SK-N-SH treated with all-trans-retinoic acid at 6 μM for 48 hours (cell line): ENCODE measurements around the gene PALD1.

Experiments
- ATAC-seq: fragments of 200-7000 bp; cut with Tn5 transposase; 3 replicates; pipeline ENCODE4 v1.9.1; 2020; ENCODE audit warnings: mild to moderate bottlenecking, moderate library complexity
- ARNTL ChIP-seq: fragments of 450-650 bp; formaldehyde crosslinking; IDR thresholded peaks from 2 replicates; pipeline ENCODE4 v1.5.0; 2020; ENCODE audit warnings: low read depth, mild to moderate bottlenecking, moderate library complexity, borderline replicate concordance
- BACH2 ChIP-seq: fragments of 250-450 bp; sonication (Bioruptor Pico); IDR thresholded peaks from 2 replicates; pipeline ENCODE4 v1.9.0; 2021; ENCODE audit warnings: mild to moderate bottlenecking, borderline replicate concordance
- CSDC2 ChIP-seq: fragments of 250-450 bp; sonication (Bioruptor Pico); IDR thresholded peaks from 2 replicates; pipeline ENCODE4 v1.5.0; 2020; ENCODE audit warnings: mild to moderate bottlenecking, moderate library complexity
- CSRNP3 ChIP-seq: fragments of 250-450 bp; sonication (Bioruptor Pico); IDR thresholded peaks from 2 replicates; pipeline ENCODE4 v1.5.1; 2021; ENCODE audit warnings: mild to moderate bottlenecking, moderate library complexity
- ESRRG ChIP-seq: fragments of 250-450 bp; sonication (Bioruptor Pico); IDR thresholded peaks from 2 replicates; pipeline ENCODE4 v1.6.1; 2021; ENCODE audit warnings: mild to moderate bottlenecking
- GLIS3 ChIP-seq: fragments of 250-450 bp; sonication (Bioruptor Pico); IDR thresholded peaks from 2 replicates; pipeline ENCODE4 v1.5.0; 2020; ENCODE audit warnings: mild to moderate bottlenecking, moderate library complexity
- ISL1 ChIP-seq: fragments of 250-450 bp; sonication (Bioruptor Pico); IDR thresholded peaks from 2 replicates; pipeline ENCODE4 v2.1.2; 2022; ENCODE audit warnings: mild to moderate bottlenecking, moderate library complexity
- OSR1 ChIP-seq: fragments of 250-450 bp; sonication (Bioruptor Pico); IDR thresholded peaks from 2 replicates; pipeline ENCODE4 v1.8.0; 2022; ENCODE audit warnings: moderate library complexity, mild to moderate bottlenecking, inconsistent platforms
- PATZ1 ChIP-seq: fragments of 250-450 bp; sonication (Bioruptor Pico); IDR thresholded peaks from 2 replicates; pipeline ENCODE4 v1.8.0; 2020; ENCODE audit warnings: mild to moderate bottlenecking, moderate library complexity, borderline replicate concordance
- POU6F1 ChIP-seq: fragments of 250-450 bp; sonication (Bioruptor Pico); IDR thresholded peaks from 2 replicates; pipeline ENCODE4 v1.8.0; 2021; ENCODE audit warnings: low read depth, mild to moderate bottlenecking, moderate library complexity, borderline replicate concordance
- PPARA ChIP-seq: fragments of 250-450 bp; sonication (Bioruptor Pico); IDR thresholded peaks from 2 replicates; pipeline ENCODE4 v1.5.0; 2020; ENCODE audit warnings: mild to moderate bottlenecking, borderline replicate concordance
- RARB ChIP-seq: fragments of 250-450 bp; sonication (Bioruptor Pico); IDR thresholded peaks from 2 replicates; pipeline ENCODE4 v1.8.0; 2021; ENCODE audit warnings: mild to moderate bottlenecking, moderate library complexity
- SNAI2 ChIP-seq: fragments of 250-450 bp; sonication (Bioruptor Pico); IDR thresholded peaks from 2 replicates; pipeline ENCODE4 v1.5.0; 2020; ENCODE audit warnings: mild to moderate bottlenecking, moderate library complexity
- TCF4 ChIP-seq: fragments of 250-450 bp; sonication (Bioruptor Pico); IDR thresholded peaks from 2 replicates; pipeline ENCODE4 v1.8.0; 2021; ENCODE audit warnings: mild to moderate bottlenecking, moderate library complexity, borderline replicate concordance
- TOX ChIP-seq: fragments of 250-450 bp; sonication (Bioruptor Pico); IDR thresholded peaks from 2 replicates; pipeline ENCODE4 v1.8.0; 2021; ENCODE audit warnings: mild to moderate bottlenecking, moderate library complexity, borderline replicate concordance
- ZC3H10 ChIP-seq: fragments of 250-450 bp; sonication (Bioruptor Pico); IDR thresholded peaks from 2 replicates; pipeline ENCODE4 v1.5.1; 2021; ENCODE audit warnings: mild to moderate bottlenecking, moderate library complexity
- ZFP3 ChIP-seq: fragments of 250-450 bp; sonication (Bioruptor Pico); IDR thresholded peaks from 2 replicates; pipeline ENCODE4 v1.5.0; 2020; ENCODE audit warnings: mild to moderate bottlenecking, moderate library complexity
- ZNF565 ChIP-seq: fragments of 450-650 bp; formaldehyde crosslinking; conservative IDR thresholded peaks from 2 replicates; pipeline ENCODE4 v1.5.0; 2020; ENCODE audit warnings: low read depth, mild to moderate bottlenecking, moderate library complexity
- ZNF8 ChIP-seq: fragments of 450-650 bp; formaldehyde crosslinking; IDR thresholded peaks from 2 replicates; pipeline ENCODE4 v1.5.0; 2020; ENCODE audit warnings: mild to moderate bottlenecking, moderate library complexity
- TF ChIP-seq, protein P1 (sequence below): fragments of 250-450 bp; sonication (Bioruptor Pico); IDR thresholded peaks from 2 replicates; pipeline ENCODE4 v1.5.1; 2020; ENCODE audit warnings: low read depth, mild to moderate bottlenecking, moderate library complexity

PALD1 gene

GRCh38 chr10:70550459-70550858 is 71.9 kb downstream of the PALD1 start:
- ATAC-seq = no peak
- TF ChIP-seq POU6F1 = no peak
- TF ChIP-seq ZNF8 (CRISPR knock-in tag) = no peak

GRCh38 chr10:70551466-70551865 is 72.9 kb downstream of the PALD1 start:
- TF ChIP-seq CSRNP3 (no peak), ARNTL (CRISPR knock-in tag) (no peak), ESRRG (CRISPR knock-in tag) (no peak), TOX (CRISPR knock-in tag) (no peak), PATZ1 (no peak), TCF4 (CRISPR knock-in tag) (no peak), ZFP3 (CRISPR knock-in tag) (no peak), ZNF565 (CRISPR knock-in tag) (no peak), GLIS3 (CRISPR knock-in tag) (no peak), CSDC2 (no peak), OSR1 (CRISPR knock-in tag) (no peak), ZNF8 (CRISPR knock-in tag) (no peak)
- TF ChIP-seq, protein P1, sequence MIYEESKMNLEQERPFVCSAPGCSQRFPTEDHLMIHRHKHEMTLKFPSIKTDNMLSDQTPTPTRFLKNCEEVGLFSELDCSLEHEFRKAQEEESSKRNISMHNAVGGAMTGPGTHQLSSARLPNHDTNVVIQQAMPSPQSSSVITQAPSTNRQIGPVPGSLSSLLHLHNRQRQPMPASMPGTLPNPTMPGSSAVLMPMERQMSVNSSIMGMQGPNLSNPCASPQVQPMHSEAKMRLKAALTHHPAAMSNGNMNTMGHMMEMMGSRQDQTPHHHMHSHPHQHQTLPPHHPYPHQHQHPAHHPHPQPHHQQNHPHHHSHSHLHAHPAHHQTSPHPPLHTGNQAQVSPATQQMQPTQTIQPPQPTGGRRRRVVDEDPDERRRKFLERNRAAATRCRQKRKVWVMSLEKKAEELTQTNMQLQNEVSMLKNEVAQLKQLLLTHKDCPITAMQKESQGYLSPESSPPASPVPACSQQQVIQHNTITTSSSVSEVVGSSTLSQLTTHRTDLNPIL (CRISPR knock-in tag) = no peak
- no peak for ATAC-seq

DNA sequence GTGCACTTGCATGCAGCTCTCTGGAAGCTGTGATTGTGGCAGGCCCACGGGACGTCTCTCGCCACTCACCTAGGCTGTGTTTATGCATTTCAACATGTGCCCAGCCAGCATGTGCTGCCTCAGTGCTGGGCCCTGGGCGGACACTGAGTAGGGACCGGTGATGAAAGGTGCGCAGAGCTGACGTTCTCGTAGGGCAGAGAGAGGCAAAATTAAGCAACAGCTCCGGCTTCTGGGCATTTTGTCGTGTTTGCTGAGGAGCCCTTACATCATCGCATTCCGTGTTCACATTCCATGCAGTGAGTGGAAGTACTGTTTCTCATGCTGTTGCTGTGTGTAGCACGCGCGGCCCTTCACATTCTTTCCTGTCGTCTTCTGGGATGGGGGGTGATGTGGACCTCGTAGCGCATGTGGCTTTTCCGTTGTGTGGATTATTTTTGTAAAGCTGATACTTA is 73.4 kb downstream of the PALD1 start:
- TF ChIP-seq BACH2 (CRISPR knock-in tag) (no peak), PPARA (CRISPR knock-in tag) (no peak), ZFP3 (CRISPR knock-in tag) (no peak), ZC3H10 (CRISPR knock-in tag) (no peak), ISL1 (no peak), ARNTL (CRISPR knock-in tag) (no peak), GLIS3 (CRISPR knock-in tag) (no peak), ZNF8 (CRISPR knock-in tag) (no peak), CSDC2 (no peak), RARB (CRISPR knock-in tag) (no peak), TCF4 (CRISPR knock-in tag) (no peak), TOX (CRISPR knock-in tag) (no peak)
- TF ChIP-seq, protein P1 (CRISPR knock-in tag) = no peak
- ATAC-seq = no peak

GRCh38 chr10:70552586-70552985 is 74.0 kb downstream of the PALD1 start:
- ATAC-seq = no peak
- no peak for TF ChIP-seq ISL1
- TF ChIP-seq ZNF565 (CRISPR knock-in tag) = no peak
- TF ChIP-seq SNAI2 = no peak
- no peak for TF ChIP-seq CSDC2
- no peak for TF ChIP-seq ZFP3 (CRISPR knock-in tag)
- TF ChIP-seq PATZ1 = no peak
- no peak for TF ChIP-seq GLIS3 (CRISPR knock-in tag)
- no peak for TF ChIP-seq CSRNP3
- no peak for TF ChIP-seq TCF4 (CRISPR knock-in tag)
